NCI-H2196 treated with DMSO at 0.1 percent for 48 hours (cell line): ENCODE results near the gene TTC6.

Experiments used
- DNase-seq: peaks from one replicate; lab custom pipeline; 2025; ENCODE audit not compliant: unreplicated experiment; lab: John Stamatoyannopoulos, UW

Gene TTC6

GRCh38 chr14:37584211-37585100 lies 11.0 kb upstream of the TTC6 start:
- peak; percentile 37 for DNase-seq

DNA sequence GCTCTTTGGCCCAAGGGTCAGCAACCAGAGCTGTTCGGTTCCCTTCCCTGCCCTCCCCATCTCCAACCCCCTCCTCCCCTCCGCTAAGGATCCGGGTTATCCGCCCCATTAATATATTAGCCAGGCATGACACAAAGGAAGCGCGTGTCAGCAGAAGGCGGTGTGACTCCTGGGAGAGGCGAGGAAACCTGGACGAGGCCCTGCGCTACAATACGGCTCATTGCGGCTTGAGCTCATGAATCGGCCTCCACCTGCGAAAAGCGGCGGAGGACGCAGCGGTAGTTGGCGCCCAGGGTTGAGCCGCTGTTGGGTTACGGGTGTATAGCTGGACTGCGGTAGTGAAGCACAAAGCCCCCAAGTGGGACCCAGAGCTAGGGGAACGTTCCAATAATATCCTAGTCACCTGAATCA lies 10.3 kb upstream of the TTC6 start:
- peak; percentile 77 for DNase-seq

DNA sequence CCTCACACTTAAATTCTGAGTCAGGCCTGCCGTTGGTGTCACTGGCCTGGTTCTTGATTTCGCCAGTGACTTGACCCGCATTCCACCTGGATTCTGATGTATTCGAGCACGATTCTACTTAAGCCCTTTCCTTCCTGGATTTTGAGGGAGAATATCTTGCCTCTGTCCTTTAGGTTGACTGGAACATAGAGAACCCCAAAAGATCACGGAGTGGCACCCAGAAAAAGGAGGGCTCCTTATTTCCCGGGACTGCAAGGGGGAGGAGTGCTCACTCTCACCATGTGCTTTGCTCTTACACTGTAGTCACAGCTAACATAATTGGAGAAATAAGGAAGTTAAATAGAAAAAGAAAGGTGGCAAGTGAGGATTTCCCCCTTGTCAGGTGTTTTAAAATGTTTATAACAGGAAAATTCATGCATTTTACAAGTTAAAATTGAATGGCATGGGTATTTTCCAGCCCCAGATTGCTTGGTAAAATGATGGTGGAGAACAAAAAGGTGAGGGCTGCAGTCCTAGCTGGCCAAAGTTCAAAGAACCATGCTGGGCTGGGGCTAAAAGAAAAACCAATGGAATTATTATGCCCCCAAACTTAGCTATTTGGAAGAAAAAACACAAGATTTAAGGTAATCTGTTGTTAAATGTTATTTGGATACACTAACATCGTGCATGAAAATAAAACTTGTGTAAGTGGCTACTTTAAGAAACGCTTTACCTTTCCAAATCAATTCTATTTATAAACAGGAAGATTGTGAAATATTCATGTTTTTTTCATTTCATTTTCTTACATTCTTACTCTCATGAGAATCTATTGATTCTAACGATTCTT lies 9.2 kb upstream of the TTC6 start:
- peak; percentile 38 for DNase-seq

DNA sequence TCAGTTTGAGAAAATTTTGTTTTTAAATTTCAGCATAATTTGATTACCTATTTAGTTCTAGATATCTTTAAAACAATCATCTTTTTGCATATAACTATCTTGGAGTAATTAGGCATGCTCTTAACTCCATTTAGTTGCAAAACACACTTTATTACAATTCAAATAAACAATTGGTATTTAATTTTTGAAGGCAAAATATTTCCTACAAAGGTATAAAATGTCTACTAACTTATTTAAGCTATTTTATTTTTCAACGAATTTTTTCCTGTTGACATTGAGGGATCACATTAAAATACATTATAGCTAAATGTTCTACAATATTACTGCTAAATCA lies 8.7 kb upstream of the TTC6 start:
- no peak for DNase-seq

DNA sequence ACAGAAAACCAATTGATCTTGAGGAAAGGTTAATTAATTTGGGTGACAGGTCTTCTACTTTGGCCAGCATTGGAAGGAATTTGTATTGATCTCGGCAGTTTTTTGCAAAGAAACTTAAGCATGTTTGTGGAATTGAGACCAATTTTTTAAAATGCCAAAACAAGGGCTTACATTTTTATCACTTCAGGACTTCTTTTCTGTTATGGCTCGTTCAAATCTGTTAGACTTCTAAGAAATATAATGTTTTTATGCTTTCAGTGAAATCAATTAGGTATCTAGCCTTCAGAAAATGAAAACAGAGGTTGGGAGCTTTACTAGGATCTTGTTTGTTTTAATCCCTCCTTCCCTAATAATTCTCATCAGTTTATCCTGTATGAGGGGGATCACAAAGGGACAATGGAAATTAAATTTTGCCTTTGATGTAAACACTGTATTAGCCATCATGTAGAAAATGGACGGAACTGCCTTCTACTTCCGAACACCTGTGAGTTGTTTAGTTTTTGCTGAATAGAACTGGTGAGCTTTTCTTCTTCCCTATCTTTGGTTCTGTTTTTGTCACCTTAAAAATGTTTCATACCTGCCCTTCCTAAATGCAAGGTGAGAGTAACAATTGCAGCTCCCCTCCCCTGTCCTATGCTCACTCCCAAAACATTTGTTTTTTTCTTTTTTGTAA lies 8.2 kb upstream of the TTC6 start:
- no peak for DNase-seq

GRCh38 chr14:37587881-37588666 lies 7.4 kb upstream of the TTC6 start:
- DNase-seq: peak; percentile 17

DNA sequence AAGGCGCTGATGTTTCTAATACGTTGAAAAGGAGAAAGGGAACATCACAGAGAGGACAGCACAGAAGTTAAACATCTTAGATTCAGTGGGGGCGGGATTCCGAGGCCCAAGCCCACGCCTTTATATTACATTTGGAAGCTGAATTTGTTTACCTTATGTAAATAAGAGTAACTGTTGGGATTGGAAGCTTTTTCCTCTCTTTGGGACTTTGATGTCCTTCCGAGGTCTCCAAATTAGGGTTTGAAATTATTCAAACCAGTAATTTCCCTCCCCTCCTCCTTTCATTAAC lies 6.8 kb upstream of the TTC6 start:
- DNase-seq: peak; percentile 61

DNA sequence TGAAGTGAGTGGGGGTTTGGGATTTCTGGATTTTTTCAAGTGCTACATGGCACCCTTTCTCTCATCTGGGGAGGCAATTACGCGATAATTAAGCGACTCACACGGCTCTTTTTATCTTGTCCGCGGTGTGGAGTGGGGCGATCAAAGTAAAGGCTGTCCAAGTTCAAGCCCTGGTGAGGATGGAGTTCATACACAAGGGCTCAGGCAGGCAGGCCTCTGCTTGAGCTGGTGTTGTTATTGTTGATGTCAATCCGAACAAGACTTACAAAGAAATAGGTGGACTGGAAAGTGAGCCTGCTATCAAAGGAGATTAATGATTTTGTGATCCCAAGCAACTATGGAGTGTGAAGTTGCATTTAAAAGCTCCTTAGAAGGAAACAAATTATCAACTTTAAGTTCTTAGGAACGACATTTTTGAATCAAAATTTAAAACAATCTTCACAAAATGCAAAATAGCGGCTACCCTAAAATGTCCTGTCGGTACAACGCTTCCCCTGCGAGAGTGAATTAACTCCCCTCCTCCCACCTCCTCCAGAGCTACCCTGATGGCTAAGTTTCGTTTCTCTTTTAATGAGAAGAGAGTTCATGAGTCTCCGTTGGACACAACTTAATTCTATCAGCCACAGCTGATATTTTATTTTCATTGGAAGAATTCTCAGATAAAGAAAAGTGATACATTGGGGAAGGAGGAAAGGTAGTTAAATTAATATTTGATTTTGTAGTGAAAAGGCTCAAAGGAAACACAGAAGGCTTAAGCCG lies 6.3 kb upstream of the TTC6 start:
- DNase-seq: peak; percentile 61

- no peak for DNase-seq
These were observed 5.6 kb upstream of the TTC6 start for GRCh38 chr14:37589715-37590427.

DNA sequence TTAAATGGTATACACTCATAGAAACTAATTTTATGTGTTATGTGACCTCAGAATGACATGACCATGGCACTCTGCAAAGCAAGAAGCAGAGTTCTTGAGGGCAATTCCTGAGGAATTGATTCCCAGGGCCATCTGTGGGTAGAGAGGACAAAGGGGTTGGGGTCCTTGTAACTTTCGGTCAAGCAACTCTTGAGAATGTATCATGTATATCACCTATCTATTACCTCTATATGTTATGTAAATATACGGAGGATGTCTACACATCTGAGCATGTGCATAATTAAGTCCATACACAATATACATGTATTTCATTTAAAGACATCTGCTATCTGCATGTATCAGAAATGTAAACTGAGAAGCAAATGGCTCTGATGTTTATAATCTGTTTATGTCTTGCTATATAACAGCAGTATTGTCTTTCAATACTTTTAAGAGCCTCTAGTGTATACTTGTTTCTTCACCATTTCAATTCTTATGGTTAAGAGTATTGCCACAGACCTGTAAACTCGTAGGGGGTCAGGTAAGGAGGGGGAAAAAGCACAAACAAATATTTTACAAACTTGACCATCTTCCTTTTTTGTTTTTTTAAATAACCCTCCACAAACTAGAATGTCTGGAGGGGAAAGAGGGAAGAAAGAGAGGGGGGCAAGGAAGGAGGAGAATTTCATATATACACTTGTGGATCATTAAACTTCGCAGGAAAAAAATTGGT lies 4.8 kb upstream of the TTC6 start:
- DNase-seq: no peak

DNA sequence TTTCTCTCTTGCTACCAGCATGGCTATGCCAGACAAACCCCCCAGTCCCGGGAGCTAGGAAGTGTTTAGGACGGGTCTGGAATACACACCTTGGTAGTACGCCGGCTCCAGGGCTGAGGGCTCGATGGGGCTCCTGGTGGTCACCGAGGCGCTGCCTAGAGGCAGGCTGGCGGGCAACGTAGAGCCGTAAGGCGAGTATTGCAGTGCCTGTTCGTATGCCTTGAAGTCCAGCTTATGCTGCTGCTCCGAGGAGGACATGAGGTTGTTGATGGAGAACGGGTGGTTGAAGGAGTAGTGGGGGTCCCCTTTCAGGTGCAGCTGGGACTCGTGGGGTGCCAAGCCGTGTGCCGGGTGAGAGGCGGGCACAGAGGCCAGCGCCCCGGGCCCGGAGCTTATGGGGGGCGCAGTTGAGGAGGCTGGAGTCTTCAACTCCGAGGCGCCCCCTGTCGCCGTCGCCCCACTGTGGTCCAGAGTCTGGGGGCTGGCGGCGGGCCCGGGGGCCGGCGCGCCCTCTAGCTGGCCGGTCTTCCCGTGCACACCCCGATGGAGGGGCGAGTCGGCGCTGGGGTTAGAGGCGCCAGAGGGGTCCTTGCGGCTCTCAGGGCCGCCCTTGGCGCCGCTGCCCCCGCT lies 4.0 kb upstream of the TTC6 start:
- DNase-seq: peak; percentile 54

- DNase-seq: no peak
These were observed 3.4 kb upstream of the TTC6 start for GRCh38 chr14:37591941-37592481.

GRCh38 chr14:37592482-37593408 lies 2.7 kb upstream of the TTC6 start:
- DNase-seq: peak; percentile 40

GRCh38 chr14:37593511-37594237 lies 1.8 kb upstream of the TTC6 start:
- DNase-seq: no peak

GRCh38 chr14:37594238-37594970 lies 1.0 kb upstream of the TTC6 start:
- DNase-seq: peak; percentile 90
